Thoracic aorta (tissue), 2 donors: ENCODE data around the gene CBX2. TPM values are rescaled to one million over a fixed set of nuclear protein-coding genes. Genes with fewer than 3 reads are reported as not detected.

Experiments
- ATAC-seq: fragments of 150-250 bp; one replicate; pipeline ENCODE4 v1.8.0; 2017; ENCODE audit warnings: low read depth; ENCODE audit not compliant: insufficient number of reproducible peaks, low FRiP score
- DNase-seq: peaks from one replicate; pipeline ENCODE4 v3.0.0-alpha.2; 2020; ENCODE audit warnings: low spot score
- H3K27ac ChIP-seq, 2 donors: fragments of 200-600 bp; sonication (generic); 1 replicate in 1 of 2; 2 replicates in 1 of 2; pipeline ENCODE4 v1.5.1; 2016; ENCODE audit warnings: mild to moderate bottlenecking in 2 of 2, moderate library complexity in 2 of 2
- H3K27me3 ChIP-seq: fragments of 200-600 bp; sonication (generic); replicated peaks from 2 replicates; pipeline ENCODE4 v1.6.0; 2016; ENCODE audit warnings: mild to moderate bottlenecking; ENCODE audit not compliant: insufficient read depth
- H3K36me3 ChIP-seq: fragments of 200-600 bp; sonication (generic); one replicate; pipeline ENCODE4 v1.5.1; 2016
- H3K4me1 ChIP-seq, 2 donors: fragments of 200-600 bp; sonication (generic); 1 replicate in 1 of 2; 2 replicates in 1 of 2; pipeline versions ENCODE4 v1.5.1 to v1.6.0; 2016; ENCODE audit warnings: low read depth in 2 of 2, mild to moderate bottlenecking in 1 of 2; ENCODE audit not compliant: control insufficient read depth in 1 of 2
- H3K4me3 ChIP-seq: fragments of 200-600 bp; sonication (generic); 2 replicates; pipeline ENCODE4 v1.5.1; 2016; ENCODE audit warnings: mild to moderate bottlenecking
- H3K9me3 ChIP-seq: fragments of 200-600 bp; sonication (generic); 2 replicates; pipeline ENCODE4 v1.5.1; 2016
- total RNA-seq, 2 donors: library from RNA; depleted of rRNA; stranded (reverse); fragments of >200 nt; gene quantifications; one replicate each; pipeline versions ENCODE4 v1.1.0 to v1.2.3, GENCODE V29; 2016
- TF ChIP-seq, protein P1 (sequence below): fragments of 200-600 bp; sonication (generic); IDR thresholded peaks from one replicate; pipeline ENCODE4 v1.5.1; 2019; ENCODE audit warnings: antibody characterized with exemption

The CBX2 gene
- total RNA-seq, 2 donors from 2014 or later: 0.14 TPM; not detected in 1

- H3K36me3 ChIP-seq: no peaks in the 10 kb centered on the region
- ATAC-seq: no peak
Measured at GRCh38 chr17:79730769-79731483, 47.0 kb upstream of the CBX2 start, which contains the start of gene ENPP7. ENPP7 (plus strand) TSS chr17:79730943; CDS start chr17:79731140, 197 bp downstream.

GRCh38 chr17:79732254-79732653 lies 45.7 kb upstream of the CBX2 start:
- ATAC-seq: no peak
- Histone ChIP-seq H3K4me3 (no peak overlapping the region), H3K4me1 (peaks cover 0 to 9% of the 10 kb centered on the region in 2 donors)

More at GRCh38 chr17:79730769-79731483, 47.0 kb upstream of the CBX2 start, which contains the start of gene ENPP7:
- TF ChIP-seq, protein P1, sequence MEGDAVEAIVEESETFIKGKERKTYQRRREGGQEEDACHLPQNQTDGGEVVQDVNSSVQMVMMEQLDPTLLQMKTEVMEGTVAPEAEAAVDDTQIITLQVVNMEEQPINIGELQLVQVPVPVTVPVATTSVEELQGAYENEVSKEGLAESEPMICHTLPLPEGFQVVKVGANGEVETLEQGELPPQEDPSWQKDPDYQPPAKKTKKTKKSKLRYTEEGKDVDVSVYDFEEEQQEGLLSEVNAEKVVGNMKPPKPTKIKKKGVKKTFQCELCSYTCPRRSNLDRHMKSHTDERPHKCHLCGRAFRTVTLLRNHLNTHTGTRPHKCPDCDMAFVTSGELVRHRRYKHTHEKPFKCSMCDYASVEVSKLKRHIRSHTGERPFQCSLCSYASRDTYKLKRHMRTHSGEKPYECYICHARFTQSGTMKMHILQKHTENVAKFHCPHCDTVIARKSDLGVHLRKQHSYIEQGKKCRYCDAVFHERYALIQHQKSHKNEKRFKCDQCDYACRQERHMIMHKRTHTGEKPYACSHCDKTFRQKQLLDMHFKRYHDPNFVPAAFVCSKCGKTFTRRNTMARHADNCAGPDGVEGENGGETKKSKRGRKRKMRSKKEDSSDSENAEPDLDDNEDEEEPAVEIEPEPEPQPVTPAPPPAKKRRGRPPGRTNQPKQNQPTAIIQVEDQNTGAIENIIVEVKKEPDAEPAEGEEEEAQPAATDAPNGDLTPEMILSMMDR: no peak
- Histone ChIP-seq H3K4me1 (peaks cover 0 to 9% of the 10 kb centered on the region in 2 donors), H3K27me3 (no peaks in the 10 kb centered on the region), H3K27ac (no peak within 1 kb of the TSS), H3K4me3 (no peak within 1 kb of the TSS), H3K9me3 (no peaks in the 10 kb centered on the region)
- DNase-seq: no peak

GRCh38 chr17:79732804-79733691 lies 44.9 kb upstream of the CBX2 start:
- no peaks in the 10 kb centered on the region for H3K27me3 ChIP-seq
- H3K27ac ChIP-seq: no peak overlapping the region
- H3K9me3 ChIP-seq: no peaks in the 10 kb centered on the region
- DNase-seq (no peak), ATAC-seq (no peak)
- H3K4me3 ChIP-seq: peak overlapping the region; percentile 15
- TF ChIP-seq, protein P1: no peak
- no peaks in the 10 kb centered on the region for H3K36me3 ChIP-seq
- H3K4me1 ChIP-seq: peaks cover 0 to 9% of the 10 kb centered on the region in 2 donors

More at GRCh38 chr17:79732254-79732653, 45.7 kb upstream of the CBX2 start:
- TF ChIP-seq, protein P1: no peak
- DNase-seq: no peak
- H3K36me3 ChIP-seq: no peaks in the 10 kb centered on the region
- H3K27ac ChIP-seq: no peak overlapping the region
- H3K27me3 ChIP-seq: no peaks in the 10 kb centered on the region
- H3K9me3 ChIP-seq: no peaks in the 10 kb centered on the region

- no peaks in the 10 kb centered on the region for H3K9me3 ChIP-seq
- H3K27ac ChIP-seq: no peak overlapping the region
- no peaks in the 10 kb centered on the region for H3K27me3 ChIP-seq
- no peaks in the 10 kb centered on the region for H3K36me3 ChIP-seq
- TF ChIP-seq, protein P1: no peak
- no peak for DNase-seq
- ATAC-seq: no peak
- H3K4me1 ChIP-seq: peaks cover 0 to 4% of the 10 kb centered on the region in 2 donors
- H3K4me3 ChIP-seq: no peak overlapping the region
Measured at GRCh38 chr17:79733692-79734070, 44.3 kb upstream of the CBX2 start.

GRCh38 chr17:79735096-79735495 lies 42.9 kb upstream of the CBX2 start:
- no peak for ATAC-seq
- no peaks in the 10 kb centered on the region for H3K27me3 ChIP-seq
- no peak overlapping the region for H3K4me3 ChIP-seq
- no peaks in the 10 kb centered on the region for H3K36me3 ChIP-seq
- DNase-seq: no peak
- no peak overlapping the region for H3K27ac ChIP-seq
- TF ChIP-seq, protein P1: no peak
- H3K9me3 ChIP-seq: no peaks in the 10 kb centered on the region
- H3K4me1 ChIP-seq: no peaks in the 10 kb centered on the region
